NOMO-1 (cell line): ENCODE results near the gene RAB6A.
"Not testable (repeated sequence)": the region's sequence is repeated elsewhere in the genome, so short reads cannot be mapped to it uniquely, and the experiment has no call there.

Source experiments
- DNase-seq, 2 experiments: peaks; one replicate each; lab custom pipeline; 2025; ENCODE audit not compliant: unreplicated experiment in 2 of 2; lab: John Stamatoyannopoulos, UW

The RAB6A gene

GRCh38 chr11:73766763-73767162 lies 5.9 kb upstream of the RAB6A start:
- no peak for DNase-seq

- DNase-seq, result no peak
Measured at GRCh38 chr11:73762732-73763131, 1.9 kb upstream of the RAB6A start.

GRCh38 chr11:73761403-73761945 lies 600 bp upstream of the RAB6A start:
- DNase-seq, result no peak

- DNase-seq, result no peak
Measured at GRCh38 chr11:73760135-73760678, 667 bp downstream of the RAB6A start.

GRCh38 chr11:73759610-73760134 lies 1.2 kb downstream of the RAB6A start:
- DNase-seq, result peak in 1 of 2 experiments; percentile 13

GRCh38 chr11:73758451-73758850 lies 2.4 kb downstream of the RAB6A start:
- DNase-seq, result no peak

GRCh38 chr11:73757598-73757997 lies 3.3 kb downstream of the RAB6A start:
- peak in 1 of 2 experiments; percentile 47 for DNase-seq

GRCh38 chr11:73755670-73756069 lies 5.2 kb downstream of the RAB6A start:
- DNase-seq, result no peak

- no peak for DNase-seq
Measured at GRCh38 chr11:73753938-73754337, 6.9 kb downstream of the RAB6A start.

GRCh38 chr11:73752903-73753302 lies 8.0 kb downstream of the RAB6A start:
- no peak for DNase-seq

- no peak for DNase-seq
Measured at GRCh38 chr11:73752216-73752867, 8.5 kb downstream of the RAB6A start.

- not testable (repeated sequence) for DNase-seq
Measured at GRCh38 chr11:73750862-73751261, 10.0 kb downstream of the RAB6A start.

GRCh38 chr11:73750228-73750627 lies 10.6 kb downstream of the RAB6A start:
- DNase-seq, result peak in 1 of 2 experiments; percentile 8

GRCh38 chr11:73749118-73749517 lies 11.8 kb downstream of the RAB6A start:
- DNase-seq, result no peak

- DNase-seq, result no peak
Measured at GRCh38 chr11:73748300-73748699, 12.6 kb downstream of the RAB6A start.

- no peak for DNase-seq
Measured at GRCh38 chr11:73747762-73748161, 13.1 kb downstream of the RAB6A start.

GRCh38 chr11:73746701-73747100 lies 14.2 kb downstream of the RAB6A start:
- DNase-seq, result no peak

GRCh38 chr11:73743045-73743444 lies 17.8 kb downstream of the RAB6A start:
- DNase-seq, result no peak

- not testable (repeated sequence) for DNase-seq
Measured at GRCh38 chr11:73735959-73736358, 24.9 kb downstream of the RAB6A start.

GRCh38 chr11:73734993-73735392 lies 25.9 kb downstream of the RAB6A start:
- DNase-seq, result no peak

- not testable (repeated sequence) for DNase-seq
Measured at GRCh38 chr11:73734011-73734410, 26.9 kb downstream of the RAB6A start.

GRCh38 chr11:73732936-73733335 lies 27.9 kb downstream of the RAB6A start:
- DNase-seq, result not testable (repeated sequence)
